ENCODE data around the gene ICE2.

Gene ICE2

GRCh38 chr15:60478566-60479360 lies at the start of gene ICE2:
Gene ICE2, minus strand, starts transcription at chr15:60479142. Its CDS starts 1,165 bp downstream, at chr15:60477977.
- peak; percentile 92 to 93 for DNase-seq (ENCODE audit: low read depth in 1 of 2, low spot score in 1 of 2)

- no peak for DNase-seq (ENCODE audit: low read depth in 1 of 2, low spot score in 1 of 2)
Measured at GRCh38 chr15:60528530-60528929, 49.6 kb upstream of the ICE2 start.

GRCh38 chr15:60527456-60527855 lies 48.5 kb upstream of the ICE2 start:
- no peak for DNase-seq (ENCODE audit: low read depth in 1 of 2, low spot score in 1 of 2)

- no peak for DNase-seq (ENCODE audit: low read depth in 1 of 2, low spot score in 1 of 2)
Measured at GRCh38 chr15:60526127-60526616, 47.2 kb upstream of the ICE2 start.

GRCh38 chr15:60525341-60526039 lies 46.5 kb upstream of the ICE2 start:
- DNase-seq (ENCODE audit: low read depth in 1 of 2, low spot score in 1 of 2): no peak

- DNase-seq (ENCODE audit: low read depth in 1 of 2, low spot score in 1 of 2): no peak
Measured at GRCh38 chr15:60523056-60523455, 44.1 kb upstream of the ICE2 start.

- peak; percentile 61 to 72 for DNase-seq (ENCODE audit: low read depth in 1 of 2, low spot score in 1 of 2)
Measured at GRCh38 chr15:60520825-60521368, 42.0 kb upstream of the ICE2 start.

GRCh38 chr15:60520013-60520824 lies 41.3 kb upstream of the ICE2 start:
- DNase-seq (ENCODE audit: low read depth in 1 of 2, low spot score in 1 of 2): peak in 1 of 2 donors; percentile 27

- no peak for DNase-seq (ENCODE audit: low read depth in 1 of 2, low spot score in 1 of 2)
Measured at GRCh38 chr15:60519218-60519617, 40.3 kb upstream of the ICE2 start.

GRCh38 chr15:60518511-60518910 lies 39.6 kb upstream of the ICE2 start:
- no peak for DNase-seq (ENCODE audit: low read depth in 1 of 2, low spot score in 1 of 2)

- no peak for DNase-seq (ENCODE audit: low read depth in 1 of 2, low spot score in 1 of 2)
Measured at GRCh38 chr15:60514261-60514881, 35.4 kb upstream of the ICE2 start.

GRCh38 chr15:60513676-60514075 lies 34.7 kb upstream of the ICE2 start:
- DNase-seq (ENCODE audit: low read depth in 1 of 2, low spot score in 1 of 2): no peak

- no peak for DNase-seq (ENCODE audit: low read depth in 1 of 2, low spot score in 1 of 2)
Measured at GRCh38 chr15:60512937-60513336, 34.0 kb upstream of the ICE2 start.

GRCh38 chr15:60511351-60512031 lies 32.5 kb upstream of the ICE2 start:
- no peak for DNase-seq (ENCODE audit: low read depth in 1 of 2, low spot score in 1 of 2)

GRCh38 chr15:60510006-60510405 lies 31.1 kb upstream of the ICE2 start:
- no peak for DNase-seq (ENCODE audit: low read depth in 1 of 2, low spot score in 1 of 2)

- DNase-seq (ENCODE audit: low read depth in 1 of 2, low spot score in 1 of 2): no peak
Measured at GRCh38 chr15:60509470-60509869, 30.5 kb upstream of the ICE2 start.

GRCh38 chr15:60508442-60508841 lies 29.5 kb upstream of the ICE2 start:
- DNase-seq (ENCODE audit: low read depth in 1 of 2, low spot score in 1 of 2): no peak

GRCh38 chr15:60507596-60508424 lies 28.9 kb upstream of the ICE2 start:
- peak in 1 of 2 donors; percentile 53 for DNase-seq (ENCODE audit: low read depth in 1 of 2, low spot score in 1 of 2)

- DNase-seq (ENCODE audit: low read depth in 1 of 2, low spot score in 1 of 2): no peak
Measured at GRCh38 chr15:60496853-60497252, 17.9 kb upstream of the ICE2 start.

Measured in activated CD4-positive, alpha-beta T cell treated with anti-CD3 and anti-CD28 coated beads, Interleukin-2, amount 50 U/mL, for 24 hours (primary cell).